SK-N-SH (cell line): ENCODE data around the gene CLEC12A.

ENCODE experiments used
- CTCF ChIP-seq: fragments of 200-600 bp; sonication (generic); IDR thresholded peaks from 2 replicates; pipeline ENCODE4 v1.6.1; 2017; ENCODE audit warnings: antibody characterized with exemption, mild to moderate bottlenecking, moderate library complexity
- NRF1 ChIP-seq: IDR thresholded peaks from 2 replicates; pipeline ENCODE4 v1.6.1; 2012; ENCODE audit warnings: low read depth, mild to moderate bottlenecking, low read length
- POLR2AphosphoS5 ChIP-seq: IDR thresholded peaks from 2 replicates; pipeline ENCODE4 v1.6.1; 2012; ENCODE audit warnings: low read depth, low read length
- REST ChIP-seq: IDR thresholded peaks from 2 replicates; pipeline ENCODE4 v1.6.1; 2012; ENCODE audit warnings: mild to moderate bottlenecking, low read depth, low read length, moderate library complexity
- SIN3A ChIP-seq: IDR thresholded peaks from 2 replicates; pipeline ENCODE4 v1.6.1; 2012; ENCODE audit warnings: low read depth, mild to moderate bottlenecking, low read length, moderate library complexity, borderline replicate concordance
- TAF1 ChIP-seq: IDR thresholded peaks from 2 replicates; pipeline ENCODE4 v1.6.1; 2012; ENCODE audit warnings: low read depth, mild to moderate bottlenecking, low read length, moderate library complexity, borderline replicate concordance
- TCF12 ChIP-seq: IDR thresholded peaks from 2 replicates; pipeline ENCODE4 v1.4.0; 2012
- USF1 ChIP-seq: IDR thresholded peaks from 2 replicates; pipeline ENCODE4 v1.4.0; 2012; ENCODE audit warnings: low read depth, borderline replicate concordance
- YY1 ChIP-seq: IDR thresholded peaks from 2 replicates; pipeline ENCODE4 v1.4.0; 2012; ENCODE audit warnings: low read depth, mild to moderate bottlenecking

- TF ChIP-seq YY1 (no peak), NRF1 (no peak), CTCF (no peak), POLR2AphosphoS5 (no peak), TAF1 (no peak), USF1 (no peak), REST (no peak), SIN3A (no peak), TCF12 (no peak)
Observed at GRCh38 chr12:10016881-10017280, 45.7 kb downstream of the CLEC12A start.
